ENCODE data around the gene WDR91. TPM values are rescaled to one million over a fixed set of nuclear protein-coding genes. Genes with fewer than 3 reads are reported as not detected.

The WDR91 gene
- total and polyA plus RNA-seq, 4 donors: 12.6 to 41.4 (median 27.2) TPM

DNA sequence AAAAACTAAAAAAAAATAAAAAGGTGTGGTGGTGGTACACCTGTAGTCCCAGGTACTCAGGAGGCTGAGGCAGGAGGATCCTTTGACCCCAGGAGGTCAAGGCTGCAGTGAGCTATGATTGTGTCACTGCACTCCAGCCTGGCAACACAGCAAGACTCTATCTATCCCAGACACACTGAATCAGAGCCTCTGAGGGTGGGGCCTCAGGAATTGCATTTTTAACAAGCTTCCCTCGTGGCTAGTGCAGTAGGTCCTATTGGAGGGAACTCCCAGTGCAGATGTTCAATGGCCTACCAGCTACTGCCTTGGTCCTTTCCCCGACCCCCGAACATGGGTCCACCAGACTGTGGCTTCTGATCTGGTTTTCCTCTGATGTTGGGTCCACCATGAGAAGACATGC is 37.2 kb upstream of the WDR91 start:
- DNase-seq (no peak), ATAC-seq (ENCODE audit: low FRiP score) (no peak)
- H3K4me1 ChIP-seq (ENCODE audit: control insufficient read depth in 1 of 2, insufficient read depth in 2 of 2, low read length in 2 of 2): no peaks in the 10 kb centered on the region
- no peaks in the 10 kb centered on the region for H3K27me3 ChIP-seq (ENCODE audit: control insufficient read depth in 1 of 2, insufficient read depth in 2 of 2, low read length in 1 of 2)
- no peaks in the 10 kb centered on the region for H3K9me3 ChIP-seq (ENCODE audit: control insufficient read depth, low read length)
- H3K36me3 ChIP-seq (ENCODE audit: control insufficient read depth in 1 of 2, insufficient read depth in 2 of 2, low read length in 1 of 2): no peaks in the 10 kb centered on the region
- 89 to 91% methylated on average over 3 of the region's 3 CpGs for WGBS, 2 donors
- no peak overlapping the region for H3K27ac ChIP-seq (ENCODE audit: low read depth in 1 of 2, low read length in 2 of 2)
- intact Hi-C loops (cut with DNase I): no loop called here
- H3K4me3 ChIP-seq (ENCODE audit: low read length in 2 of 2): no peak overlapping the region

DNA sequence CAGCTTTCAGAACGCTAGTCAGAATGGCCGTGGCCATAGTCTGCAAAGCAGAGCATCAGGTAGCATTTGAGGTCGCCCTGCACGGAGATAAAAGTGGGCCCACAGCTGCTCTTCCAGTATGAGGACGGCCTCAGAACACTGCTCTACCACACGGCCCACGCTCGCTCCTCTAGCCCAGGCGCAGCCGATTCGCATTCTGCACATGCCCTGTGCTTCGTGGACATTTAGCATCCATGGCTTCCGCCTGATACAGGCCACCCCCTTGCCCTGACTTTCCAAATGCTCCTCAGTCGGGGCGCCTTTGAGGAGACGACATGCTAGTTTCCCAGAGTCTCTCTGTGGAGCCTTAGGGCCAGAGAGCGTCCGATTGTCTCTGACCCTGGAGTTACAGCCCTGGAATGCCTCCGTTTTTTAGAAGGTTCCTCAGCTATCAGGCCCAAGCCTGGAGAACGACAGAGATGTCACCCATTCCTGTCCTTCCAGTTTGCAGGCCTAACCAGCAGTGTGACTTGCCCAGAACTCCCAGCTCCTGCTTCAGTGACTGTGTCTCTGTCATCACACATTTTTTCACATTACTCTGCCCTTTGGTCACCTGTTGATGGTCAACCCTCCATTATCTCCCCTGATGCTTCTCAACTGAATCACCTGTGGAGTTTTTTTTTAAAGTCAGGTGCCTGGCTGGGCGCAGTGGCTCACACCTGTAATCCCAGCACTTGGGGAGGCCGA is 36.6 kb upstream of the WDR91 start:
- Histone ChIP-seq H3K27ac (ENCODE audit: low read depth in 1 of 2, low read length in 2 of 2) (no peak overlapping the region), H3K27me3 (ENCODE audit: control insufficient read depth in 1 of 2, insufficient read depth in 2 of 2, low read length in 1 of 2) (no peaks in the 10 kb centered on the region), H3K36me3 (ENCODE audit: control insufficient read depth in 1 of 2, insufficient read depth in 2 of 2, low read length in 1 of 2) (no peaks in the 10 kb centered on the region), H3K4me1 (ENCODE audit: control insufficient read depth in 1 of 2, insufficient read depth in 2 of 2, low read length in 2 of 2) (no peaks in the 10 kb centered on the region), H3K9me3 (ENCODE audit: control insufficient read depth, low read length) (no peaks in the 10 kb centered on the region), H3K4me3 (ENCODE audit: low read length in 2 of 2) (no peak overlapping the region)
- DNase-seq (no peak), ATAC-seq (ENCODE audit: low FRiP score) (no peak)
- intact Hi-C loops (cut with DNase I): no loop called here
- WGBS, 2 donors: 96 to 97% methylated on average over 22 of the region's 22 CpGs

DNA sequence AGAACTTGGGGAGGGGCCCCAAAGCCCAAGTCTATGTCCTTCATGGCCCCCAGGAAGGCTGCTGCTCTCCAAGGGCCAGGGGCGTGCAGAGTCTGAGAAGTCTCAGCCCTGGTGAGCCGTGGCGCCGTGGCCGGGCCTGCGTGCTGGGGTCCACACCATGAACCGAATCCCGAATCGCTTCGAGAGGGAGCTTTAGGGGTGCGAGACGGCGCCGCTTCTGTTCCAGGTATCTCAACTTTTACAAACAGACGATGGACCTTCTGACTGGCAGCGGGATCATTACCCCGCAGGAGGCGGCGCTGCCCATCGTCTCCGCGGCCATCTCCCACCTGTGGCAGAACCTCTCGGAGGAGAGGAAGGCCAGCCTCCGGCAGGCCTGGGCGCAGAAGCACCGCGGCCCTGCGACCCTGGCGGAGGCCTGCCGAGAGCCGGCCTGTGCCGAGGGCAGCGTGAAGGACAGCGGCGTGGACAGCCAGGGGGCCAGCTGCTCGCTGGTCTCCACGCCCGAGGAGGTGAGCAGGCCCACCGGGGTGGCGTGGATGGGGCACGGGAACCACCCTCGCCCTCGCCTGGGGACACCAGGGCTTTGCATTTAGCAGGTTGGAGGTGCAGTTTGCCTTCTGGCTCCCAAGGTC is 35.0 kb upstream of the WDR91 start:
- Histone ChIP-seq H3K36me3 (ENCODE audit: control insufficient read depth in 1 of 2, insufficient read depth in 2 of 2, low read length in 1 of 2) (no peaks in the 10 kb centered on the region), H3K4me3 (ENCODE audit: low read length in 2 of 2) (no peak overlapping the region), H3K27ac (ENCODE audit: low read depth in 1 of 2, low read length in 2 of 2) (no peak overlapping the region), H3K27me3 (ENCODE audit: control insufficient read depth in 1 of 2, insufficient read depth in 2 of 2, low read length in 1 of 2) (no peaks in the 10 kb centered on the region), H3K4me1 (ENCODE audit: control insufficient read depth in 1 of 2, insufficient read depth in 2 of 2, low read length in 2 of 2) (no peaks in the 10 kb centered on the region), H3K9me3 (ENCODE audit: control insufficient read depth, low read length) (no peaks in the 10 kb centered on the region)
- ATAC-seq (ENCODE audit: low FRiP score) (no peak), DNase-seq (no peak)
- WGBS, 2 donors: 97% methylated on average over 42 to 43 of the region's 43 CpGs
- intact Hi-C loops (cut with DNase I): no loop called here

DNA sequence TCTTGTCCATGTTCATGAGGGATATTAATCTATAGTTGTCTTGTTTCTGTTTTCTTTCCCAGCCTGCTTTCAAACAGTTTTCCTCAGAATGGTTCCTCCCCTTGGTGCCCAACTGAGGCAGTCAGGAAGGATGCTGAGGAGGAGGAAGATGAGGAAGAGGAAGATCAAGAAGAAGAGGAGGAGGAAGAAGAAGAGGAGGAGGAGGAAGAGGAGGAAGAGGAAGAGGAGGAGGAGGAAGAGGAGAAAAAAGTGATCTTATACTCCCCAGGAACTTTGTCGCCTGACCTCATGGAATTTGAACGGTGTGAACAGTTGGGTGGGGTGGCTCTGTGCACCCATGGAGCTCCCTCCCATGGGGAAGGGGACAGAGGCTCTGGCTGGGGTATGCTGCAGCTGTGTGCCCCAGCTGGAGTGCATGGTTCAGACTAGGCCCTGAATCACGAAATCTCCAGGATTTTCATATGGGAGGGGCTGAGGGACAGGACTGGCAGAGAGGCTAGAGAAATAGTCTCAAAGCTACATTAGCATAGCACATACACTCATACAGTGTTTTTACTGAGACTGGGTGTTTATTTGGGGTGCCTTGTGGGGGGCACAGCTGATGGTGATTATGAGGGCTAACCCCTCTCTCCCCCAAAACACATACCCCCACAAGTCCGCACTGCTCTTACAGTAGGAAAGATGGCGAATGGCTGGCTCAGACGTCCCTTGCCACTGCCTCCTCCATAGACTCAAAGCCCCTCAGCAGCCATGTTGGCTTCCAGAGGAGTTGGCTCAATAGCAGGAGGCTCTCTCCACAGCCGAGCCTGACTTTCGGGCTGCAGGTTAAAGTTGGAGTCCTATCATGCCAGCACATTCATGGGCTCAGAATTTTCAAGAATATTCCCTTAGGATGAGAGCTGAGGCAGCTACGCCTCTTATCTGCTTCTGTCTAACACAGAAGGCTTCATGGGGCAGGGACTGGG is 34.2 kb upstream of the WDR91 start:
- Histone ChIP-seq H3K27me3 (ENCODE audit: control insufficient read depth in 1 of 2, insufficient read depth in 2 of 2, low read length in 1 of 2) (no peaks in the 10 kb centered on the region), H3K9me3 (ENCODE audit: control insufficient read depth, low read length) (no peaks in the 10 kb centered on the region), H3K36me3 (ENCODE audit: control insufficient read depth in 1 of 2, insufficient read depth in 2 of 2, low read length in 1 of 2) (no peaks in the 10 kb centered on the region), H3K4me3 (ENCODE audit: low read length in 2 of 2) (no peak overlapping the region), H3K27ac (ENCODE audit: low read depth in 1 of 2, low read length in 2 of 2) (no peak overlapping the region), H3K4me1 (ENCODE audit: control insufficient read depth in 1 of 2, insufficient read depth in 2 of 2, low read length in 2 of 2) (no peaks in the 10 kb centered on the region)
- WGBS, 2 donors: 91% methylated on average over 9 of the region's 9 CpGs
- intact Hi-C loops (cut with DNase I): no loop called here
- DNase-seq: no peak
- ATAC-seq (ENCODE audit: low FRiP score): no peak

DNA sequence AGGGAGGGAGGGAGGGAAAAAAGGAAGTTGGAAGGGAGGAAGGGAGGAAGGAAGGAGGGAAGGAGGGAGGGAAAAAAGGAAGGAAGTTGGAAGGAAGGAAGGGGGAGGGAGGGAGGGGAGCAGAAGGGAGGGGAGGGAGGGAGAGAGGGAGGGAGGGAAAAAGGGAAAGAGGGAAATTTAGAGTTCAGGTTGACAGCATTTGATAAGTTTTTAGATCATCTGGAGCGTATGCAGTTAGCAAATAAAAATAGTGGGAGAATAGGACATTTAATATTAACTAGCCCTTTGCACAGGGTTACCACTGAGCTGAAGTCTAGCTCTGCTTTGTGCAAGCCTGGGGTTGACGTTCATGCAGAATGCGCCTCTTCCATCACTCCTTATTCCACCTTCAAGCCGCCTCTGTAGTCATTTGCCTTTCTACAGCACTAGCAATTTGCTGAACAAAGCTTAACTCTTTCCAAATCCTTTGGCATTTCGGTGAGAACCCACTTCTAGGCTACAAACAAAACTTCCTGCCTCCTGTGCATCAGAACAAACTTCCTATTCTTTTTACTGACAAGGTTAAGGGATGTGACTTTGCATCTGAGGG is 30.9 kb upstream of the WDR91 start:
- Histone ChIP-seq H3K9me3 (ENCODE audit: control insufficient read depth, low read length) (no peaks in the 10 kb centered on the region), H3K4me3 (ENCODE audit: low read length in 2 of 2) (no peak overlapping the region), H3K36me3 (ENCODE audit: control insufficient read depth in 1 of 2, insufficient read depth in 2 of 2, low read length in 1 of 2) (no peaks in the 10 kb centered on the region), H3K27ac (ENCODE audit: low read depth in 1 of 2, low read length in 2 of 2) (no peak overlapping the region), H3K4me1 (ENCODE audit: control insufficient read depth in 1 of 2, insufficient read depth in 2 of 2, low read length in 2 of 2) (no peaks in the 10 kb centered on the region), H3K27me3 (ENCODE audit: control insufficient read depth in 1 of 2, insufficient read depth in 2 of 2, low read length in 1 of 2) (no peaks in the 10 kb centered on the region)
- intact Hi-C loops (cut with DNase I): no loop called here
- ATAC-seq (ENCODE audit: low FRiP score) (no peak), DNase-seq (no peak)
- WGBS, 2 donors: 64 to 71% methylated on average over 5 of the region's 5 CpGs

- Histone ChIP-seq H3K36me3 (ENCODE audit: control insufficient read depth in 1 of 2, insufficient read depth in 2 of 2, low read length in 1 of 2) (no peaks in the 10 kb centered on the region), H3K9me3 (ENCODE audit: control insufficient read depth, low read length) (no peaks in the 10 kb centered on the region), H3K27me3 (ENCODE audit: control insufficient read depth in 1 of 2, insufficient read depth in 2 of 2, low read length in 1 of 2) (no peaks in the 10 kb centered on the region), H3K27ac (ENCODE audit: low read depth in 1 of 2, low read length in 2 of 2) (no peak overlapping the region), H3K4me1 (ENCODE audit: control insufficient read depth in 1 of 2, insufficient read depth in 2 of 2, low read length in 2 of 2) (no peaks in the 10 kb centered on the region), H3K4me3 (ENCODE audit: low read length in 2 of 2) (no peak overlapping the region)
- intact Hi-C loops (cut with DNase I): no loop called here
- WGBS, 2 donors: 83 to 90% methylated on average over 9 of the region's 9 CpGs
- ATAC-seq (ENCODE audit: low FRiP score): no peak
- DNase-seq: no peak
Measured at GRCh38 chr7:135240441-135240840, 29.1 kb upstream of the WDR91 start.

DNA sequence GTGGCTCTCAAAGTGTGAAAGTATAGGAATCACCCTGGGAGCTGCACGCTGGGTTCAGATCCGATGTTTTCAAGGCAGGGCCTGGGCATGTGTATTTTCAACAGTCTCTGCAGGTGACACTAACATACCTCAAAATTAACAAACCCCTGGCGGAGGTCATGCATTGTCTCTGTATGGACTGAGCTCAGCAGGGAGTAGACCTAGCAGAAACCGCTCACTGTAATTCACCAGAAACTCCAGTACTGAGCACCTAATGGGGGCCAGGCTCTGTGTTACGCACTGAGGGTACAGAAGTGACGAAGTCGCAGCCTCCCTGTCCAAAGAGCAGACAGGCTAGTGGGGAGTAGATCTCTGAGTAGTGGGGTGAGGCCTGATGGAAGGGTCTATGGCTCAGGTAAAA is 27.9 kb upstream of the WDR91 start:
- 94 to 96% methylated on average over 7 of the region's 7 CpGs for WGBS, 2 donors
- intact Hi-C loops (cut with DNase I): no loop called here
- ATAC-seq (ENCODE audit: low FRiP score): no peak

GRCh38 chr7:135238112-135238744 is 26.9 kb upstream of the WDR91 start:
- H3K9me3 ChIP-seq (ENCODE audit: control insufficient read depth, low read length): no peaks in the 10 kb centered on the region
- 89 to 91% methylated on average over 11 of the region's 11 CpGs for WGBS, 2 donors
- no peak for DNase-seq
- no peaks in the 10 kb centered on the region for H3K27me3 ChIP-seq (ENCODE audit: control insufficient read depth in 1 of 2, insufficient read depth in 2 of 2, low read length in 1 of 2)
- intact Hi-C loops (cut with DNase I): no loop called here
- H3K4me3 ChIP-seq (ENCODE audit: low read length in 2 of 2): no peak overlapping the region
- no peaks in the 10 kb centered on the region for H3K36me3 ChIP-seq (ENCODE audit: control insufficient read depth in 1 of 2, insufficient read depth in 2 of 2, low read length in 1 of 2)
- ATAC-seq (ENCODE audit: low FRiP score): no peak
- H3K27ac ChIP-seq (ENCODE audit: low read depth in 1 of 2, low read length in 2 of 2): no peak overlapping the region
- H3K4me1 ChIP-seq (ENCODE audit: control insufficient read depth in 1 of 2, insufficient read depth in 2 of 2, low read length in 2 of 2): no peaks in the 10 kb centered on the region

More for the DNA sequence above, 27.9 kb upstream of the WDR91 start:
- DNase-seq: no peak
- Histone ChIP-seq H3K36me3 (ENCODE audit: control insufficient read depth in 1 of 2, insufficient read depth in 2 of 2, low read length in 1 of 2) (no peaks in the 10 kb centered on the region), H3K4me1 (ENCODE audit: control insufficient read depth in 1 of 2, insufficient read depth in 2 of 2, low read length in 2 of 2) (no peaks in the 10 kb centered on the region), H3K27me3 (ENCODE audit: control insufficient read depth in 1 of 2, insufficient read depth in 2 of 2, low read length in 1 of 2) (no peaks in the 10 kb centered on the region), H3K4me3 (ENCODE audit: low read length in 2 of 2) (no peak overlapping the region), H3K27ac (ENCODE audit: low read depth in 1 of 2, low read length in 2 of 2) (no peak overlapping the region), H3K9me3 (ENCODE audit: control insufficient read depth, low read length) (no peaks in the 10 kb centered on the region)
